Activated T-helper 17 cell treated with anti-CD3 and anti-CD28 coated beads, Interleukin-2, amount 50 U/mL, for 72 hours (primary cell): ENCODE measurements around the gene KRTAP9-7. TPM values are rescaled to one million over a fixed set of nuclear protein-coding genes. Genes with fewer than 3 reads are reported as not detected.

Experiments
- ATAC-seq: fragments of 150-1000 bp; cut with Tn5 transposase; replicated peaks from 2 replicates; pipeline ENCODE4 v1.10.0; 2021; ENCODE audit warnings: mild to moderate bottlenecking, moderate library complexity
- H3K27ac Mint-ChIP-seq: one replicate; pipeline ENCODE4 v1.8.0; 2022; ENCODE audit warnings: mixed read lengths
- H3K27me3 Mint-ChIP-seq: one replicate; pipeline ENCODE4 v1.8.0; 2022; ENCODE audit warnings: mixed read lengths
- H3K36me3 Mint-ChIP-seq: one replicate; pipeline ENCODE4 v1.8.0; 2022; ENCODE audit warnings: low read depth, mild to moderate bottlenecking, mixed read lengths
- H3K4me1 Mint-ChIP-seq: one replicate; pipeline ENCODE4 v1.8.0; 2022; ENCODE audit warnings: mixed read lengths
- H3K4me3 Mint-ChIP-seq: one replicate; pipeline ENCODE4 v1.8.0; 2022; ENCODE audit warnings: mild to moderate bottlenecking, mixed read lengths
- H3K9me3 Mint-ChIP-seq: one replicate; pipeline ENCODE4 v1.8.0; 2022; ENCODE audit warnings: mixed read lengths
- total RNA-seq, 2 donors: library from RNA; stranded (reverse); gene quantifications; one replicate each; pipeline ENCODE4 v1.2.3, GENCODE V29; 2022

KRTAP9-7 gene
- total RNA-seq, 2 donors from 2014 or later, result not detected

GRCh38 chr17:41322903-41323895, 47.7 kb downstream of the KRTAP9-7 start:
- Mint-ChIP-seq H3K9me3 (no peaks in the 10 kb centered on the region), H3K36me3 (no peaks in the 10 kb centered on the region), H3K4me3 (no peak overlapping the region), H3K4me1 (peaks cover 11% of the 10 kb centered on the region), H3K27me3 (no peaks in the 10 kb centered on the region), H3K27ac (peak overlapping the region; percentile 59)
- no peak for ATAC-seq

DNA sequence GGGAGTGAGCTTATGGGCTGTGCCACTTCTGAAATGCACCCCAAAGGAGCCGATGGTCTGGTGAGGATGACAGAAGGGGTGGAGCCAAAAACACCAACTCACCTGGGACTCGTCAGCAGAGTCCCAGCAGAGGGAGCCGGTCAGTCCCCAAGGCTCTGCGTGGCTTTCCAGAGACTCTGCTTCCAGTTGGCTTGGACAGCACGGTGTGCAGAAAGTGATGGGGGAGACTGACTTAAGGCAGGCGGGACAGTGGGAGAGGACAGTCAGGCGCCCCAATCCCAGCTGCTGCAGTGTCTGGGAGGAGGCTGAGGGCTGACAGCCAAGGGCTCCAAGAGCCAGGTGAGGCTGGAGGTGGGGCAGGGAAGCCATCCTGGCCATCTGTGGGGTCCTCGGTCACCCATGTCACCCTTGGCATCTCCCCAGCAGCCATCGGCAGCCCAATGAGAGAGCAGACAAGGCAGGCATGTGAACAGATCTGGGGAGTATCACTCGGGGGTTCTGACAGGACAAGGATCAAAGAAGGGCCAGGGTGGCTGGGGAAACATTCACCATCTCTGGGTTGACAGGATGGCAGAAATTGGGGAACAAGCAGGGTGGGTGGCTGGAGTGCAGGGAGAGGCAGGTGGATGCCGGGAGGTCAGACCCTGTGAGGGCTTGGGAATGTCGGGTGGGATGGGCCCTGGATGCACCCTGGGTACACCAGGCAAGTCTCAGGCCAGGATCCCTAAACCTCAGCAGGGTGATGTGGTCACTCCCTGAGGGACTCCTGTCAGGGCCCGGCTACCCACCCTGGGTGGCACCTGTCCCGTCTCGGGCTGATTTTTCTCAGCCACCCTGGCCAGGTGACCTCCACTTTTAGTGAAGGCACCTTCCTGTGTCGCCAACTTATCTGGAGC, 48.9 kb downstream of the KRTAP9-7 start:
- H3K27ac Mint-ChIP-seq, result peak overlapping the region; percentile 37
- peaks cover 17% of the 10 kb centered on the region for H3K4me1 Mint-ChIP-seq
- peak; percentile 65 for ATAC-seq
- no peaks in the 10 kb centered on the region for H3K27me3 Mint-ChIP-seq
- H3K36me3 Mint-ChIP-seq, result no peaks in the 10 kb centered on the region
- no peak overlapping the region for H3K4me3 Mint-ChIP-seq
- H3K9me3 Mint-ChIP-seq, result no peaks in the 10 kb centered on the region

GRCh38 chr17:41325126-41325525, 49.6 kb downstream of the KRTAP9-7 start:
- H3K27ac Mint-ChIP-seq, result no peak overlapping the region
- no peaks in the 10 kb centered on the region for H3K9me3 Mint-ChIP-seq
- H3K4me3 Mint-ChIP-seq, result no peak overlapping the region
- no peaks in the 10 kb centered on the region for H3K36me3 Mint-ChIP-seq
- peaks cover 17% of the 10 kb centered on the region for H3K4me1 Mint-ChIP-seq
- no peak for ATAC-seq
- H3K27me3 Mint-ChIP-seq, result no peaks in the 10 kb centered on the region

DNA sequence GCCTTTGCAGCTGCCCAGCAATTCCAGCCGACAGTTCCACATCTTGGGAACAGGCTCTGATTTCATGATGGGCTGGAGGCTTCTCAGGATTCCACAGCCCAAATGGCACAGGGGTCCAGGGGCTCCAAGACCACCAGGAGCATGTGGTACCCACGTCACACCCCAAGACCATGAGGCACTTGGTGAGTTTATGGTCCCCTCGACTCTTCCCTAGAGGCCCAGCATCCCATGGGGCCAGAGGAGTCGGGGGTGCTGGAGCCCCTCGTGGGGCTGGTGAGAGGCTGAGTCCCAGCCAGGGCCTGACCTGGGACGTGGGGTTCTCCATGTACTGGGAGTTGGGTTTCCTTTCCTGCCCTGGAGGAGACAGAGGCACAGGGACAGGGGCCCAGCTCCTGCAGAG, 50.1 kb downstream of the KRTAP9-7 start:
- Mint-ChIP-seq H3K4me1 (peaks cover 17% of the 10 kb centered on the region), H3K27ac (peak overlapping the region; percentile 76), H3K36me3 (no peaks in the 10 kb centered on the region), H3K4me3 (no peak overlapping the region), H3K9me3 (no peaks in the 10 kb centered on the region), H3K27me3 (no peaks in the 10 kb centered on the region)
- ATAC-seq, result no peak

Other genes starting within 250 kb of the KRTAP9-7 start
- not detected for gene KRTAP1-5, start 248.5 kb upstream of the KRTAP9-7 start, total RNA-seq
- gene KRTAP1-4, start 245.5 kb upstream of the KRTAP9-7 start, total RNA-seq, result not detected
- gene KRTAP1-3, start 240.8 kb upstream of the KRTAP9-7 start, total RNA-seq, result not detected
- not detected for gene KRTAP1-1, start 234.2 kb upstream of the KRTAP9-7 start, total RNA-seq
- gene KRTAP2-1, start 228.4 kb upstream of the KRTAP9-7 start, total RNA-seq, result not detected
- gene KRTAP2-2, start 220.5 kb upstream of the KRTAP9-7 start, total RNA-seq, result not detected
- gene KRTAP2-3, start 215.6 kb upstream of the KRTAP9-7 start, total RNA-seq, result not detected
- gene KRTAP2-4, start 209.8 kb upstream of the KRTAP9-7 start, total RNA-seq, result not detected
- gene KRTAP4-7, start 191.5 kb upstream of the KRTAP9-7 start, total RNA-seq, result not detected
- gene KRTAP4-8, start 177.6 kb upstream of the KRTAP9-7 start, total RNA-seq, result not detected
- gene KRTAP4-16, start 173.5 kb upstream of the KRTAP9-7 start, total RNA-seq, result not detected
- gene KRTAP4-9, start 170.3 kb upstream of the KRTAP9-7 start, total RNA-seq, result not detected
- not detected for gene KRTAP4-11, start 157.3 kb upstream of the KRTAP9-7 start, total RNA-seq
- not detected for gene KRTAP4-12, start 151.5 kb upstream of the KRTAP9-7 start, total RNA-seq
- gene KRTAP4-6, start 135.2 kb upstream of the KRTAP9-7 start, total RNA-seq, result not detected
- gene KRTAP4-5, start 125.9 kb upstream of the KRTAP9-7 start, total RNA-seq, result not detected
- gene KRTAP4-4, start 115.0 kb upstream of the KRTAP9-7 start, total RNA-seq, result not detected
- gene KRTAP4-3, start 107.5 kb upstream of the KRTAP9-7 start, total RNA-seq, result not detected
- gene KRTAP4-2, start 97.5 kb upstream of the KRTAP9-7 start, total RNA-seq, result not detected
- gene KRTAP4-1, start 90.8 kb upstream of the KRTAP9-7 start, total RNA-seq, result not detected
- not detected for gene KRTAP9-1, start 85.8 kb upstream of the KRTAP9-7 start, total RNA-seq
- not detected for gene KRTAP9-2, start 49.0 kb upstream of the KRTAP9-7 start, total RNA-seq
- not detected for gene KRTAP9-3, start 43.2 kb upstream of the KRTAP9-7 start, total RNA-seq
- gene KRTAP9-8, start 37.7 kb upstream of the KRTAP9-7 start, total RNA-seq, result not detected
- not detected for gene KRTAP9-4, start 26.0 kb upstream of the KRTAP9-7 start, total RNA-seq
- gene KRTAP9-9, start 20.3 kb upstream of the KRTAP9-7 start, total RNA-seq, result not detected
- gene KRTAP9-6, start 10.3 kb upstream of the KRTAP9-7 start, total RNA-seq, result not detected
- not detected for gene KRTAP29-1, start 27.2 kb downstream of the KRTAP9-7 start, total RNA-seq
- under 1 TPM; 0.15 to 0.26 TPM for gene KRTAP16-1, start 33.6 kb downstream of the KRTAP9-7 start, total RNA-seq
- gene KRTAP17-1, start 40.0 kb downstream of the KRTAP9-7 start, total RNA-seq, result not detected
- gene KRT33A, start 75.1 kb downstream of the KRTAP9-7 start, total RNA-seq, result not detected
- not detected for gene KRT33B, start 94.1 kb downstream of the KRTAP9-7 start, total RNA-seq
- gene KRT34, start 106.6 kb downstream of the KRTAP9-7 start, total RNA-seq, result not detected
- gene KRT31, start 121.9 kb downstream of the KRTAP9-7 start, total RNA-seq, result not detected
- gene KRT37, start 148.9 kb downstream of the KRTAP9-7 start, total RNA-seq, result not detected
- gene KRT38, start 165.3 kb downstream of the KRTAP9-7 start, total RNA-seq, result not detected
- gene KRT32, start 191.7 kb downstream of the KRTAP9-7 start, total RNA-seq, result not detected
- gene KRT35, start 205.5 kb downstream of the KRTAP9-7 start, total RNA-seq, result not detected
- not detected for gene KRT36, start 214.2 kb downstream of the KRTAP9-7 start, total RNA-seq
- gene KRT13, start 229.9 kb downstream of the KRTAP9-7 start, total RNA-seq, result not detected
- not detected for gene KRT15, start 243.2 kb downstream of the KRTAP9-7 start, total RNA-seq